Kidney epithelial cell (primary cell): ENCODE results near the gene CLN3. TPM values are rescaled to one million over a fixed set of nuclear protein-coding genes. Genes with fewer than 3 reads are reported as not detected.
"Not testable (repeated sequence)": the region's sequence is repeated elsewhere in the genome, so short reads cannot be mapped to it uniquely, and the experiment has no call there.

Experiments
- DNase-seq: peaks from one replicate; pipeline ENCODE4 v3.0.0-alpha.2; 2010; ENCODE audit warnings: low read depth
- H3K27me3 ChIP-seq: 2 replicates; pipeline ENCODE4 v1.6.0; 2011; ENCODE audit warnings: low read length; ENCODE audit not compliant: control insufficient read depth, insufficient read depth
- H3K36me3 ChIP-seq: 2 replicates; pipeline ENCODE4 v1.5.1; 2011; ENCODE audit warnings: low read length; ENCODE audit not compliant: control insufficient read depth, insufficient read depth
- H3K4me3 ChIP-seq: 2 replicates; pipeline ENCODE4 v1.5.1; 2011; ENCODE audit warnings: low read depth, mild to moderate bottlenecking, control low read depth, low read length
- CTCF ChIP-seq: IDR thresholded peaks from 2 replicates; pipeline ENCODE4 v1.5.1; 2011; ENCODE audit warnings: mild to moderate bottlenecking, moderate library complexity, low read length, control low read depth, inconsistent platforms; ENCODE audit not compliant: insufficient read depth, poor library complexity, severe bottlenecking
- total RNA-seq: library from RNA; depleted of rRNA; stranded (reverse); fragments of >200 nt; gene quantifications from 2 replicates; pipeline ENCODE4 v1.2.3, GENCODE V29; 2015

Gene CLN3
- total RNA-seq, 1 donor from 2014 or later = 30.3 TPM

DNA sequence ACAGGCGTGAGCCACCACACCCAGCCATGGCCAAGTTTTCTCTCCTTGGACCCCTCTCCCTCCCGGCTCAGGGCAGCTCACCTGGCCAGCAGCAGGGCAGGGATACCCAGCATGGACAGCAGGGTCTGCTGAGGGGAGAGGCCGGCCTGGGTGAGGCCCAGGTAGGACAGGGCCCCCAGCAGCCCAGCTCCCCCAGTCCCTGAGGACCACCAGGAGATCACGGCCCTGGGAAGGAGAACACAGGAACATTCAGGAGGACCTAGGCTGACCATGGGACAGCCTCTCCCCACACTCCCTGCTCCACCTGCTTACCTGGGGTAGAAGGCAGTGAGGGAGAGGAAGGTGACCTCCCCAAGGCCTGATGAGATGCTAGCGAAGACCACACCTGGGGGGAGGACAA, 5.6 kb downstream of the CLN3 start:
- no peak for DNase-seq
- no peaks in the 10 kb centered on the region for H3K36me3 ChIP-seq

DNA sequence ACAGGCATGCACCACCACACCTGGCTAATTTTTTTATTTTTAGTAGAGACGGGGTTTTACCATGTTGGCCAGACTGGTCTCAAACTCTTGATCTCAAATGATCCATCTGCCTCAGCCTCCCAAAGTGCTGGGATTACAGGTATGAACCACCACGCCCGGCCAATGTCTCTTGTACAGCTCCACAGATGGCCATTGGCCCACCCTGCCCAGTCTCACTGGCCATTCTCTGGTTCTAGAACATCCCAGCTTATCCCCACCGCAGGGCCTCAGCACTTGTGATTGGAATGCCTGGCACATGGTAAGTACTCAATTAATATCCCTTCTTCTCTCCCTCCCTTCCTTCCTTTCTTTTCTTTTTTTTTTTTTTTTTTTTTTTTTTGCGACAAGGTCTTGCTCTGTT, 8.5 kb downstream of the CLN3 start:
- not testable (repeated sequence) for DNase-seq, H3K27me3 ChIP-seq, H3K4me3 ChIP-seq, H3K36me3 ChIP-seq

More for the DNA sequence above, 5.6 kb downstream of the CLN3 start:
- Histone ChIP-seq H3K4me3 (no peak overlapping the region), H3K27me3 (no peaks in the 10 kb centered on the region)
- no peak for TF ChIP-seq CTCF

GRCh38 chr16:28482026-28482425, 9.8 kb downstream of the CLN3 start:
- no peak overlapping the region for H3K4me3 ChIP-seq
- H3K36me3 ChIP-seq = no peaks in the 10 kb centered on the region
- no peaks in the 10 kb centered on the region for H3K27me3 ChIP-seq
- no peak for DNase-seq
- TF ChIP-seq CTCF = no peak

GRCh38 chr16:28478506-28479180, 13.2 kb downstream of the CLN3 start:
- TF ChIP-seq CTCF = no peak
- DNase-seq = no peak
- Histone ChIP-seq H3K27me3 (no peaks in the 10 kb centered on the region), H3K36me3 (no peaks in the 10 kb centered on the region), H3K4me3 (no peak overlapping the region)

- H3K36me3 ChIP-seq = no peaks in the 10 kb centered on the region
- TF ChIP-seq CTCF = no peak
These were observed 14.5 kb downstream of the CLN3 start for GRCh38 chr16:28477311-28477920.

DNA sequence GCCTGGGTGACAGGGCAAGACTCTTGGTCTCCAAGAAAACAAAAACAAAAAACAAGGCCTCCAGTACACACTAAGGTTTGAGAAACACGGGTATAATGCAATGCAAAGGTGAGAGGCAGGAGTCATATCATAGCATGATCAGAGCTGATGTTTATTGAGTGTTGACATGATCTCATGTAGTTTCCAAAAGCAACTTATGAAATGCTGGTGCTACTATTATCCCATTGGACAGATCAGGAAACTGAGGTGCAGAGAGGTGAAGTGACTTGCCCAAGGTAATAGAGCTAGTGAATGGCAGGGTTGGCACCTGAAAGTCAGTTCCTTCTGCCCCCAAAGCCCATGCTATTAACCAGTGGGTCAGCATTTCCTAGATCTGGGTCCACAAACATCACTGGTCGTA, 16.7 kb downstream of the CLN3 start:
- H3K4me3 ChIP-seq = no peak overlapping the region
- no peak for TF ChIP-seq CTCF

More at GRCh38 chr16:28477311-28477920, 14.5 kb downstream of the CLN3 start:
- Histone ChIP-seq H3K4me3 (no peak overlapping the region), H3K27me3 (no peaks in the 10 kb centered on the region)
- DNase-seq = no peak

More for the DNA sequence above, 16.7 kb downstream of the CLN3 start:
- H3K27me3 ChIP-seq = no peaks in the 10 kb centered on the region
- no peak for DNase-seq
- H3K36me3 ChIP-seq = no peaks in the 10 kb centered on the region
